K562 (cell line): Measurements from ENCODE around the gene SCN4A. TPM values are rescaled to one million over a fixed set of nuclear protein-coding genes. Genes with fewer than 3 reads are reported as not detected.

ENCODE experiments used
- ATAC-seq: fragments of 200-7000 bp; cut with Tn5 transposase; 3 replicates; pipeline ENCODE4 v1.9.1; 2020; ENCODE audit warnings: moderate library complexity
- BruUV-seq: library from RNA; stranded (reverse); fragments of 400-500 nt; replicated peaks from 2 replicates; lab custom pipeline; 2021; lab: Mats Ljungman, UMichigan
- CTCF ChIA-PET: fragments of 300-600 bp; formaldehyde crosslinking; extraction: SDS; loops from one replicate; lab custom pipeline; 2021; ENCODE audit warnings: low intra/inter-chr PET ratio; lab: Yijun Ruan, JAX
- POLR2A ChIA-PET: fragments of 300-600, 350-650 bp; sonication (Branson Sonifier 250); formaldehyde crosslinking; extraction: SDS; loops from one replicate; lab custom pipeline; 2021; ENCODE audit warnings: antibody characterized with exemption, inconsistent platforms; lab: Yijun Ruan, JAX
- DNase-seq, 4 experiments: peaks; one replicate each; pipeline versions ENCODE4 v3.0.0 to v3.0.0-alpha.2; 2011 to 2018; ENCODE audit warnings: low spot score in 3 of 4, mixed read lengths in 3 of 4; ENCODE audit errors: extremely low read depth in 1 of 4
- FAIRE-seq: peaks from 2 replicates; lab custom pipeline; 2011; peaks lifted over from hg19 to GRCh38; lab: Jason Lieb, UNC
- H2AFZ ChIP-seq: 2 replicates; pipeline ENCODE4 v1.6.0; 2011; ENCODE audit warnings: low read depth, low read length, control low read depth, inconsistent platforms
- H3K27ac ChIP-seq: fragments of 200-600 bp; 3 replicates; pipeline ENCODE4 v1.8.0; 2011; ENCODE audit warnings: low read depth, mild to moderate bottlenecking, control low read depth, inconsistent platforms, low read length, moderate library complexity, mixed read lengths; ENCODE audit errors: extremely low read depth
- H3K27me3 ChIP-seq, 2 experiments: fragments of 300-600 bp in 1 of 2; 2 replicates in 1 of 2; 3 replicates in 1 of 2; pipeline versions ENCODE4 v1.6.0 to v1.8.0; 2011; ENCODE audit warnings: inconsistent platforms in 2 of 2, low read length in 2 of 2, mild to moderate bottlenecking in 1 of 2, mixed read lengths in 1 of 2, moderate library complexity in 1 of 2; ENCODE audit not compliant: control insufficient read depth in 2 of 2, insufficient read depth in 2 of 2
- H3K36me3 ChIP-seq: fragments of 300-600 bp; 3 replicates; pipeline ENCODE4 v1.8.0; 2011; ENCODE audit warnings: mild to moderate bottlenecking, low read length, inconsistent platforms; ENCODE audit not compliant: control insufficient read depth, insufficient read depth
- H3K4me1 ChIP-seq, 2 experiments: fragments of 200-600 bp in 1 of 2; replicated peaks in 1 of 2; 2 replicates in 1 of 2; 3 replicates in 1 of 2; pipeline versions ENCODE4 v1.5.1 to v1.8.0; 2011; ENCODE audit warnings: inconsistent platforms in 2 of 2, low read length in 2 of 2, mild to moderate bottlenecking in 1 of 2, mixed read lengths in 1 of 2, moderate library complexity in 1 of 2; ENCODE audit not compliant: control insufficient read depth in 2 of 2, insufficient read depth in 2 of 2
- H3K4me2 ChIP-seq: 2 replicates; pipeline ENCODE4 v1.6.1; 2011; ENCODE audit warnings: low read length, control low read depth, inconsistent platforms, mixed read lengths; ENCODE audit not compliant: insufficient read depth
- H3K4me3 ChIP-seq: fragments of 200-600 bp; sonication (generic), shearing (Covaris generic); 2 replicates; pipeline ENCODE4 v1.5.1; 2016; ENCODE audit warnings: control low read depth, inconsistent platforms
- H3K79me2 ChIP-seq: fragments of 200-600 bp; 3 replicates; pipeline ENCODE4 v1.8.0; 2011; ENCODE audit warnings: low read length, inconsistent platforms; ENCODE audit not compliant: control insufficient read depth, insufficient read depth
- H3K9ac ChIP-seq, 2 experiments: 2 replicates each; pipeline versions ENCODE4 v1.6.0 to v1.6.1; 2011; ENCODE audit warnings: low read depth in 2 of 2, low read length in 2 of 2, control low read depth in 1 of 2, inconsistent platforms in 1 of 2, mild to moderate bottlenecking in 1 of 2, mixed read lengths in 1 of 2; ENCODE audit not compliant: insufficient read depth in 1 of 2
- H3K9me1 ChIP-seq: one replicate; pipeline ENCODE4 v1.6.0; 2011; ENCODE audit warnings: inconsistent platforms, mild to moderate bottlenecking, low read length, moderate library complexity; ENCODE audit not compliant: control insufficient read depth, insufficient read depth
- H3K9me3 ChIP-seq: replicated peaks from 2 replicates; pipeline ENCODE4 v1.5.1; 2011; ENCODE audit warnings: low read depth, low read length, inconsistent platforms; ENCODE audit not compliant: control insufficient read depth, insufficient read depth
- H4K20me1 ChIP-seq: replicated peaks from 2 replicates; pipeline ENCODE4 v1.6.1; 2011; ENCODE audit warnings: low read length, inconsistent platforms, mixed read lengths; ENCODE audit not compliant: control insufficient read depth, insufficient read depth
- MLLT1 ChIP-seq, 2 experiments: fragments of 450-650 bp; IDR thresholded peaks; 2 replicates each; pipeline ENCODE4 v1.6.1; 2016
- RNF219 ChIP-seq: fragments of 250-450 bp; sonication (Bioruptor Pico); IDR thresholded peaks from 2 replicates; pipeline ENCODE4 v1.5.0; 2022; ENCODE audit warnings: mild to moderate bottlenecking
- ZBTB17 ChIP-seq: fragments of 450-650 bp; formaldehyde crosslinking; IDR thresholded peaks from 2 replicates; pipeline ENCODE4 v1.4.0; 2020; ENCODE audit warnings: mild to moderate bottlenecking
- ZNF23 ChIP-seq: fragments of 250-450 bp; sonication (Bioruptor Pico); IDR thresholded peaks from 2 replicates; pipeline ENCODE4 v1.4.0; 2020; ENCODE audit warnings: mild to moderate bottlenecking
- WGBS: fragments of 100-300 bp; shearing (Covaris generic); methylation state at CpG from one replicate; pipeline ENCODE4 v1.1.6; 2016; ENCODE audit warnings: low coverage, mixed read lengths; ENCODE audit not compliant: insufficient coverage; ENCODE audit errors: missing lambda C conversion rate; 5-methylcytosine and 5-hydroxymethylcytosine counted together
- in situ Hi-C: fragments of 300-500 bp; cut with MboI; formaldehyde crosslinking; loops from 4 replicates; pipeline ENCODE4 v1.15.0; 2018; ENCODE audit warnings: inconsistent platforms, mixed read lengths
- intact Hi-C: fragments of 100-400 bp; cut with micrococcal nuclease; formaldehyde crosslinking; loops from 2 replicates; pipeline ENCODE4 v1.14.2; 2022
- polyA plus RNA-seq, 8 experiments: library from polyadenylated mRNA; depleted of rRNA in 4 of 8; stranded (reverse) in 5 of 8; unstranded in 3 of 8; fragments of >200 nt; fragmentation: Nextera tagmentation in 2 of 8; fragmentation: Illumina TruSeq in 1 of 8; extraction: Ambion mirVana in 2 of 8; extraction: Trizol in 1 of 8; gene quantifications; 2 replicates each; pipeline versions ENCODE4 v1.2.1 to v1.2.3, GENCODE V29; 2011 to 2014; ENCODE audit warnings: inconsistent platforms in 1 of 8, missing spikeins in 1 of 8
- total RNA-seq, 7 experiments: library from RNA; depleted of rRNA in 6 of 7; stranded (reverse); fragments of >200 nt in 6 of 7; fragmentation: Illumina TruSeq in 2 of 7; extraction: Trizol in 2 of 7; gene quantifications; 2 replicates each; pipeline versions ENCODE4 v1.2.1 to v1.2.3, GENCODE V29; 2011 to 2021; ENCODE audit warnings: low replicate concordance in 1 of 7

Gene SCN4A
- total and polyA plus RNA-seq, 9 of the 15 experiments (the other 6 are each of a cell fraction or from before 2014, with no cell fraction given): 0.29 to 2.6 (median 1.4) TPM

GRCh38 chr17:63973247-63973646, 529 bp upstream of the SCN4A start:
- BruUV-seq: no TSS peak
- CTCF ChIA-PET: no interaction called here
- Histone ChIP-seq H4K20me1 (no peaks in the 10 kb centered on the region), H3K9ac (no peak overlapping the region)
- TF ChIP-seq MLLT1 (IDR thresholded peaks at IDR 0.05): peak in 1 of 2 experiments; percentile 53; a peak in 1 of 4 replicates
- peak; percentile 61; the same call in 1 of the 2 replicates for TF ChIP-seq ZNF23 (CRISPR knock-in tag)
- no peak for TF ChIP-seq RNF219 (CRISPR knock-in tag)
- peak; percentile 89 for TF ChIP-seq ZBTB17
- TF ChIP-seq, all 486 proteins: peak for 3
- Histone ChIP-seq H3K9me1 (no peaks in the 10 kb centered on the region), H2AFZ (no peak overlapping the region), H3K27me3 (peaks cover 2 to 29% of the 10 kb centered on the region in 2 experiments; a peak in 3 of 5 replicates), H3K36me3 (no peaks in the 10 kb centered on the region), H3K9me3 (no peaks in the 10 kb centered on the region), H3K4me2 (no peak overlapping the region), H3K4me3 (no peak overlapping the region), H3K27ac (no peak overlapping the region), H3K4me1 (peaks cover 6 to 19% of the 10 kb centered on the region in 2 experiments; a peak in 4 of 5 replicates), H3K79me2 (no peaks in the 10 kb centered on the region)
- 44% methylated on average over 5 of the region's 6 CpGs for WGBS
- intact Hi-C loops: no loop called here
- FAIRE-seq: no peak
- POLR2A ChIA-PET: interaction anchor here (1.2 kb wide), 1 partner anchor 10 kb away, joined by 5 read pairs; no protein-coding TSS in a partner anchor
- in situ Hi-C loops: no loop called here
- no peak for ATAC-seq
- no peak for DNase-seq
